ENCODE data around the gene MED15. TPM values are rescaled to one million over a fixed set of nuclear protein-coding genes. Genes with fewer than 3 reads are reported as not detected.

MED15 gene
- total RNA-seq, 8 experiments from 2014 or later = 14.3 to 48.2 (median 22.8) TPM

GRCh38 chr22:20584872-20585638 is 77.6 kb downstream of the MED15 start:
- in situ Hi-C loops (cut with MboI; ENCODE audit: low pct_unique_long_range_greater_than_20kb in 2 of 9, low sequenced_read_pairs in 9 of 9, unreplicated experiment in 9 of 9) = no loop called here
- WGBS, 10 experiments = 83 to 100% (median 87%) methylated on average over 1 to 3 of the region's 26 CpGs; no CpG with 5 or more reads in 7 of the 10 experiments
- no peaks in the 10 kb centered on the region for H3K4me1 ChIP-seq (replicated peaks in 1 of 2)
- H3K27ac ChIP-seq = no peak overlapping the region
- ATAC-seq (replicated peaks in 6 of 8) = peak in 2 of 8 experiments; percentile 4 to 14
- H3K4me3 ChIP-seq = no peak overlapping the region

DNA sequence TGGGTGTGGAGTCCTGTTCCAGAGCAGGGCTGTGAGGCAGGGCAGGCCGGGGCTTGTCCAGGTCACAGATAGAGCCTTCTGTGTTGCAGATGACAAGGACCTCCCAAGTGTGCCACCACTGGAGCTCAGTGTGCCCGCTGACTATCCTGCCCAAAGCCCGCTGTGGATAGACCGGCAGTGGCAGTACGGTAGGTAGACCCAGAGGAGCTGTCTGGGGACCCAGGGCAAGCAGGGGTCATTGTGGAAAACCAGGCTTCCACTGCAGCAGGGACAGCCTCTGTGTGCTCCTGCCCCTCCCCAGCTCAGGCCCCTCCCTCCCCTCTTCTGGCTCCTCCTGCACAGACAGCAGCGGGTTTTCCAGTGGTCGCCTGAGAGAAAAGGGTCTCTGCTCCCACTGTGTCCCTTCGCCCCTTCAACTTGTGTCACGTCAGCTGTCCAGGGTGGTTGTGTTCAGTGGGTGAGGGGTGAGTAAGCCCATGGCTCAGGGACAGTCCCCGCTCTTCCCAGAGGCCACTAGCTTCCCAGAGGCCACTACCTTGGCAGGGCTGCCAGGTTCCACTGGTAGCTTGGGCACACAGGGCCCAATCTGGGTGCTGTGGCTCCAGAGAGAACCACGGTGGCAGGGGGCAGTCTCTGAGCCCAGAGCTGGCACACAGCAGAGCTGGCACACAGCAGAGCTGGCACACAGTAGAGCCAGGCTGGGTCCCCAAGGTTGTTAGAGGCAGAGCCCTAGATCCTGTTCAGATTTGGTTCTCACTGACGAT is 78.4 kb downstream of the MED15 start:
- Histone ChIP-seq H3K4me1 (replicated peaks in 1 of 2) (no peaks in the 10 kb centered on the region), H3K4me3 (no peak overlapping the region), H3K27ac (no peak overlapping the region)
- peak in 2 of 8 experiments; percentile 38 to 66 for ATAC-seq (replicated peaks in 6 of 8)
- 80 to 100% (median 85%) methylated on average over 1 to 4 of the region's 12 CpGs; no CpG with 5 or more reads in 7 of the 10 experiments for WGBS, 10 experiments
- in situ Hi-C loops (cut with MboI; ENCODE audit: low pct_unique_long_range_greater_than_20kb in 2 of 9, low sequenced_read_pairs in 9 of 9, unreplicated experiment in 9 of 9) = no loop called here

DNA sequence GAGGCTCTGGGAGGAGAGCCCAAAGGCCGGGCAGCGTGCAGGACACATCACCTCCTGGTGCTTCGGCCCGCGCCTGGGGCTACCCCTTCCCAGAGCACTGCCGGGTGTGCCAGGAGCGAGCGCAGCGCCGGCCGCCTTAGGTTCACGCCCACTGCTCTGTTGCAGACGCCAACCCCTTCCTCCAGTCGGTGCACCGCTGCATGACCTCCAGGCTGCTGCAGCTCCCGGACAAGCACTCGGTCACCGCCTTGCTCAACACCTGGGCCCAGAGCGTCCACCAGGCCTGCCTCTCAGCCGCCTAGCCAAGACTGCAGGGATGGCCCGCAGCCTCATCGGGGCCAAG is 79.0 kb downstream of the MED15 start:
- no peak overlapping the region for H3K27ac ChIP-seq
- ATAC-seq (replicated peaks in 6 of 8) = no peak
- no peak overlapping the region for H3K4me3 ChIP-seq
- no peaks in the 10 kb centered on the region for H3K4me1 ChIP-seq (replicated peaks in 1 of 2)
- in situ Hi-C loops (cut with MboI; ENCODE audit: low pct_unique_long_range_greater_than_20kb in 2 of 9, low sequenced_read_pairs in 9 of 9, unreplicated experiment in 9 of 9) = no loop called here
- WGBS, 10 experiments = 82 to 100% (median 90%) methylated on average over 1 to 10 of the region's 22 CpGs; no CpG with 5 or more reads in 7 of the 10 experiments

DNA sequence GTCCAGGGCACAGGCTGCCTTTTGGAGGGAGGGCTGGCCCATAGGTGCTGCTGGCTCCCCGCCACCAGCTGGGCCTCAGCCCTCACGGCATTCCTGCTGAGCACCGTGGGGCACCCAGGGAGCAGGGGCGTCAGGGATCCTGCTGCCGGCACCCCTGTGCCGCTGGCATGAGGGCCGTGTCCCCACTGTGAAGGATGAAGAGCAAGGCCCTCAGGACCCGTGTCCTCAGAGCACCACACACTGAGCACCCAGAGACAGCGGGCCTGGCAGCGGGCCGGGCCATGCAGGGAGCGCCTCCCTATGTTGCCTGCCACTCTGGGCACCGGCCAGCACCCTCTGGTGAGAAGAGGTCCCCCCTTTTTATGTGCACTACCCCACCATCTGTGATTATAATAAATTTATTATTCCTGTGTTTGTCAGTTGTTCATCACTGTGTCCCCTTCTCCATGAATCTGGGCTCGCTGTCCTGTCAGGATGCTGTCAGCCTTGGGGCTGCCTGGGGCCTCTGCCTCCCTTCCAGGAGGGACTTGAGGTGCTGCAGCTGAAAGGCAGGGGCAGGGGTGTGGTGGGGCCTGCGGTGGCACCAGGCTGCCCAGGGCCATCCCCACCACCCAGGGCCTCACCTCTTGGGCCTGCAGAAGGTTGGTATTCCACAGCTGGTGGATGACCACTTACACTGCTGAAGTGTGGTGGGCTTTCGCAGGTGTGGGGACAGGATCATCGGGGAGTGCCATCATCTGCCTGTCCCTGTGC is 80.0 kb downstream of the MED15 start:
- in situ Hi-C loops (cut with MboI; ENCODE audit: low pct_unique_long_range_greater_than_20kb in 2 of 9, low sequenced_read_pairs in 9 of 9, unreplicated experiment in 9 of 9) = no loop called here
- Histone ChIP-seq H3K4me3 (no peak overlapping the region), H3K4me1 (replicated peaks in 1 of 2) (no peaks in the 10 kb centered on the region), H3K27ac (no peak overlapping the region)
- WGBS, 10 experiments = 80 to 100% (median 90%) methylated on average over 1 to 6 of the region's 17 CpGs; no CpG with 5 or more reads in 5 of the 10 experiments
- ATAC-seq (replicated peaks in 6 of 8) = peak in 1 of 8 experiments; percentile 6

DNA sequence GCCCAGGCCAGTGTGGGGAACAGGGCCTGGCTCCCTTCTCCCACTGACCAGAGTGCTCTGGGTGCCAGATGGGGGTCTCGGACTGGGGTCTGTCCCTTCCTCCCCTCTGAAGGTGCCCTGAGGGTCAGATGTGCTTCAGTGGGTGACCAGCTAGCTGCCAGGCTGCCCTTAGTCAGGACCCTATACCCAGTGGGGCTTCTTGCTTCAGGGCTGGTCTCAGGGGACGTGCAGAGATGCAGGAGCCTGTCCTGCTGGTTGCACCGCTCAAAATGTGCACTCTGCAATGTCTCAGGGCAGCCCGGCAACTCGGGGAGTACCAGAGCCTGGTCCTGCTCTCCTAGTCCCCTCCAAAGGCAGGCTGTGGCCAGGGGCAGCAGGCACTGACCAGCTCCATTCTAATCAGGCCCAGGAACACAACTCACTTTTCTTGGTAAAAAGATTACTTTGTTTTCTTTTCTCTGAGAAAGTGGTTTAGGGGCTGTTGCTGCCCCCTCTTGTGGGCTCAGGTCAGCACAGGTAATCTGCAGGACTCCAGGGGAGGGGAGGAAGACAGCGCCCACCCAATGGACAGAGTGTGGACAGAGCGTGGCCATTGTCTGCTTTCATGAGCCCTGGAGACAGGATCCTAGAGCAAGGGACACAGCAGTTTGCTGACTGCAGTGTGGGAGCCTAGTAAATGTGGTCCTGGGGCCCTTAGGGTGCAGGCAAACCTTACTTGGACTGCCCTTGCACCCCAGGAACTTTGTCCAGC is 80.9 kb downstream of the MED15 start:
- ATAC-seq (replicated peaks in 6 of 8) = peak in 1 of 8 experiments; percentile 19
- 93 to 100% (median 100%) methylated on average over 1 to 5 of the region's 7 CpGs; no CpG with 5 or more reads in 7 of the 10 experiments for WGBS, 10 experiments
- H3K27ac ChIP-seq = peak overlapping the region in 1 of 2 donors; percentile 49
- in situ Hi-C loops (cut with MboI; ENCODE audit: low pct_unique_long_range_greater_than_20kb in 2 of 9, low sequenced_read_pairs in 9 of 9, unreplicated experiment in 9 of 9) = no loop called here
- no peaks in the 10 kb centered on the region for H3K4me1 ChIP-seq (replicated peaks in 1 of 2)
- no peak overlapping the region for H3K4me3 ChIP-seq

DNA sequence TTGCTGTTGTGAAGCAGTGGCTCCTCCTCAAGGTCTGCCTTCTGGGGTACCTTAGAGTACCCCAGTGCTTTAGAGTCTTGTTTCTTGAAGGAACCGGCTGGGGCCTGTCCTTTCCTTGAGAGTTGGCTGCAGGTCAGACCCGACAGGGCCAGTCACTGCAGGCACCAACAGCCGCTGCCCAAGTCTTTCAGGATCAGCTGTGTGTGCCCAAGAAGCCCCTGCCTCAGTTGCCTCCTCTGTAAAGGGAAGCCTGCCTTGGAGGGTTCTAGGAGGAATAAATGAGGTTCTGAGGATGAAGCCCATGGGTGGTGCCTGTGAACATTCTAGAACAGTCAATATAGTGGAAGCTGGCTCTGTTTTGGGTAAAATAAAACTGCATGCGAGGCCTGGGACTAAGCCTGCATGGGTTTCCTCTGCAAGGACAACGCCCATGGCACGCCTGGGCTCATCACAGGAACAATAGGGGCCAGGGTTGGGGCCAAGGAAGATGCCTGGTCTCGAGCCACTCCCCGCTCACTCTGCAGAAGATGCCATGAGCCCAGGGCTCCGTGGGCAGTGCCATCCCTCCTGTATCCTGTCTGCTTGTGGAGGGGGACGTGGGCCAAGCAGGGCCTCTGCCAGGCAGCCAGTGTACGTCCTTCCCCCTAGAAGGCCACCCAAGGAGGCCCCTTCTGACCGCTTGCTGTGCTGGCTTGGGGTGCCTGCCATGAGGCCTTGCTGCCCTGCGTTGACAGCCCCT is 81.6 kb downstream of the MED15 start:
- Histone ChIP-seq H3K27ac (peak overlapping the region in 1 of 2 donors; percentile 49), H3K4me3 (no peak overlapping the region), H3K4me1 (replicated peaks in 1 of 2) (no peaks in the 10 kb centered on the region)
- in situ Hi-C loops (cut with MboI; ENCODE audit: low pct_unique_long_range_greater_than_20kb in 2 of 9, low sequenced_read_pairs in 9 of 9, unreplicated experiment in 9 of 9) = no loop called here
- peak in 4 of 8 experiments; percentile 4 to 40 (median 4) for ATAC-seq (replicated peaks in 6 of 8)
- 0 to 88% (median 73%) methylated on average over 1 to 6 of the region's 13 CpGs; no CpG with 5 or more reads in 5 of the 10 experiments for WGBS, 10 experiments

DNA sequence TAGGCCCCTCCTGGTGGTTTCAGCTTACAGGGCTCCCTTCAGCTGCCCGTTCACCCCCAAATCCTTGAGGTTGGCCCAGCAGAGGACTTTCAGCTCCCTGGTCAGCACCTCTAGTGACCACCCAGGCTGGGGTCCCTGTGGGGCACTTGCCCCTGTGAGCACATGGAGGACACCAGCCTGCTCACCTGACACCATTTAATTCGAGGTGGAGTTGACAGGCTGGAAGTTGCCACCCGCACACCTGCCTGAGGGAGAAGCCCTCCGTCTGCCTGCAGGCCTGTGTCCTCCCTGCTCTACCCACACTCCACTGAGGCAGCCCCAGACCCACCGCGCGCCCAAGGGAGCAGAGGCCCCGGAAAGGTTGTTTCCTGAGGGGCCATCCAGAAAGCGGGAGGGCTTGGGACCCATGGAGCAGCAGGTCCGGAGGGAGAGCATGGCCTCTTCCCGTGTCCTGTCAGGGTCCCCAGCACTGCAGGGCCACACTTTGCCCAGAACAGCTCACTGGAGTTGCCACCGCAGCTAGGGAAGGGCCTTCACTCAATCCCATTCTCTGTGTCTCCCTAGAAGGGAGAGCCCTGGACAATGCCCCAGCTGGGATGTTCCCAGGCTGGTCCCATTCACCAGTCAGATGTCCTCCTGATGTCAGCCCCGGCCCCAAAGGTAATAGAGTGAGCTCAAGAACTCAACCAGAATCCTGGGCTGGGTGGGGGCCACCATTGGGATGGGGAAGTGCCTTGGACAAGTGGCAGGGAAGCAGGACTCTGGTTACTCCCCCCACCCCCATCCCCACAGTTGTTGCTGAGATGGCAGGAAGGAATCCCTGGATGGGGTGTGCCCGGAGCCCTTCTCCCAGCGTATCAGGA is 82.4 kb downstream of the MED15 start:
- no peak for ATAC-seq (replicated peaks in 6 of 8)
- in situ Hi-C loops (cut with MboI; ENCODE audit: low pct_unique_long_range_greater_than_20kb in 2 of 9, low sequenced_read_pairs in 9 of 9, unreplicated experiment in 9 of 9) = no loop called here
- no peak overlapping the region for H3K4me3 ChIP-seq
- no peaks in the 10 kb centered on the region for H3K4me1 ChIP-seq (replicated peaks in 1 of 2)
- 84 to 89% (median 87%) methylated on average over 3 to 5 of the region's 15 CpGs; no CpG with 5 or more reads in 7 of the 10 experiments for WGBS, 10 experiments
- peak overlapping the region in 1 of 2 donors; percentile 49 for H3K27ac ChIP-seq

GRCh38 chr22:20590477-20591294 is 83.3 kb downstream of the MED15 start:
- Histone ChIP-seq H3K27ac (peak overlapping the region in 1 of 2 donors; percentile 24), H3K4me1 (replicated peaks in 1 of 2) (no peaks in the 10 kb centered on the region), H3K4me3 (no peak overlapping the region)
- peak in 1 of 8 experiments; percentile 12 for ATAC-seq (replicated peaks in 6 of 8)
- in situ Hi-C loops (cut with MboI; ENCODE audit: low pct_unique_long_range_greater_than_20kb in 2 of 9, low sequenced_read_pairs in 9 of 9, unreplicated experiment in 9 of 9) = no loop called here
- WGBS, 10 experiments = 75 to 100% (median 93%) methylated on average over 1 to 2 of the region's 9 CpGs; no CpG with 5 or more reads in 7 of the 10 experiments

GRCh38 chr22:20591295-20591645 is 83.9 kb downstream of the MED15 start:
- WGBS, 10 experiments = 71 to 100% (median 80%) methylated on average over 1 to 8 of the region's 10 CpGs; no CpG with 5 or more reads in 4 of the 10 experiments
- Histone ChIP-seq H3K4me3 (no peak overlapping the region), H3K4me1 (replicated peaks in 1 of 2) (no peaks in the 10 kb centered on the region), H3K27ac (no peak overlapping the region)
- ATAC-seq (replicated peaks in 6 of 8) = no peak
- in situ Hi-C loops (cut with MboI; ENCODE audit: low pct_unique_long_range_greater_than_20kb in 2 of 9, low sequenced_read_pairs in 9 of 9, unreplicated experiment in 9 of 9) = no loop called here

GRCh38 chr22:20591660-20592310 is 84.4 kb downstream of the MED15 start:
- Histone ChIP-seq H3K4me3 (no peak overlapping the region), H3K4me1 (replicated peaks in 1 of 2) (no peaks in the 10 kb centered on the region), H3K27ac (peak overlapping the region in 1 of 2 donors; percentile 63)
- WGBS, 10 experiments = 73 to 90% (median 83%) methylated on average over 3 to 10 of the region's 28 CpGs; no CpG with 5 or more reads in 6 of the 10 experiments
- in situ Hi-C loops (cut with MboI; ENCODE audit: low pct_unique_long_range_greater_than_20kb in 2 of 9, low sequenced_read_pairs in 9 of 9, unreplicated experiment in 9 of 9) = no loop called here
- peak in 7 of 8 experiments; percentile 19 to 63 (median 52) for ATAC-seq (replicated peaks in 6 of 8)

All from motor neuron (in vitro differentiated cells).